ENCODE results near the gene RGS6.

GRCh38 chr14:71923513-71923912 is 8.7 kb upstream of the RGS6 start:
- no peak for TF ChIP-seq POLR2A (IDR thresholded peaks at IDR 0.05)
- TF ChIP-seq CTCF (IDR thresholded peaks at IDR 0.05), result no peak
